WERI-Rb-1 (cell line): ENCODE results near the gene DCTD.

Experiments
- DNase-seq: peaks from one replicate; pipeline ENCODE4 v3.0.0-alpha.2; 2020
- H3K27ac ChIP-seq: fragments of 250-450 bp; sonication (Bioruptor Pico); 2 replicates; pipeline ENCODE4 v1.5.1; 2020; ENCODE audit warnings: mild to moderate bottlenecking, moderate library complexity
- H3K27me3 ChIP-seq: fragments of 250-450 bp; sonication (Bioruptor Pico); 2 replicates; pipeline ENCODE4 v1.5.1; 2021; ENCODE audit warnings: mild to moderate bottlenecking, low read depth, moderate library complexity; ENCODE audit not compliant: insufficient read depth, severe bottlenecking
- H3K36me3 ChIP-seq: fragments of 250-450 bp; sonication (Bioruptor Pico); 2 replicates; pipeline ENCODE4 v1.5.1; 2020; ENCODE audit warnings: mild to moderate bottlenecking, moderate library complexity
- H3K4me3 ChIP-seq: 2 replicates; pipeline ENCODE4 v1.5.1; 2011; ENCODE audit warnings: low read depth, mild to moderate bottlenecking, control low read depth, low read length
- H3K9me3 ChIP-seq: fragments of 250-450 bp; sonication (Bioruptor Pico); 2 replicates; pipeline ENCODE4 v1.5.1; 2021; ENCODE audit warnings: mild to moderate bottlenecking, moderate library complexity; ENCODE audit not compliant: severe bottlenecking
- TF ChIP-seq, protein P1 (sequence below): IDR thresholded peaks from 2 replicates; pipeline ENCODE4 v1.5.1; 2011; ENCODE audit warnings: low read depth, mild to moderate bottlenecking, control low read depth, inconsistent platforms, low read length

Gene DCTD

DNA sequence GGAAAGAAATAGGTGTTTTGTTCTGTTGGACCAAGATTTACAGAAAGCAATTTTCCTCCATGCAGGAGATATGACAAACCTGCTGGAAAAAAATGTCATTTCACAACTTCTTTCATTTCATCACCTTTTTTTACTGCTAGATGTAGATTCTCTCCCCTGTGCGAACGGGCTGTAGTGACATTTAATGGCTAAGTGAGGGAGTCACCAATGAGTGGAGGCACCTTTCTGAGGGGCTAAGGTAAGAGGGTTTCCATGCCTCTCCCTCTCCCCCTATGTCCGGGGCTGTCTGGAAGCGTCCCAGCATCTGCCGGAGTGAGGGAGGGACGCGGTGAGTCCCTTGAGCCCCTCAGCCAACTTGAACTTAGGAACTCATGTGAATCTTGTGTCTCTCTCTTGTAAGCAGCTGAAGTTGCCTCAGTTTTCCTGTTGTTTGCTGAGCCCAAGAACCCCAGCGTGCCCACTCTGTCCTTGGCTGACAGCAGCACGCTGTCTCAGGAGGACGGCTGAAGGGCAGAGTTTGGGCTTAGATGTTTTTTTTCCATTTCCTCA, 42.3 kb downstream of the DCTD start:
- DNase-seq = no peak
- TF ChIP-seq, protein P1, sequence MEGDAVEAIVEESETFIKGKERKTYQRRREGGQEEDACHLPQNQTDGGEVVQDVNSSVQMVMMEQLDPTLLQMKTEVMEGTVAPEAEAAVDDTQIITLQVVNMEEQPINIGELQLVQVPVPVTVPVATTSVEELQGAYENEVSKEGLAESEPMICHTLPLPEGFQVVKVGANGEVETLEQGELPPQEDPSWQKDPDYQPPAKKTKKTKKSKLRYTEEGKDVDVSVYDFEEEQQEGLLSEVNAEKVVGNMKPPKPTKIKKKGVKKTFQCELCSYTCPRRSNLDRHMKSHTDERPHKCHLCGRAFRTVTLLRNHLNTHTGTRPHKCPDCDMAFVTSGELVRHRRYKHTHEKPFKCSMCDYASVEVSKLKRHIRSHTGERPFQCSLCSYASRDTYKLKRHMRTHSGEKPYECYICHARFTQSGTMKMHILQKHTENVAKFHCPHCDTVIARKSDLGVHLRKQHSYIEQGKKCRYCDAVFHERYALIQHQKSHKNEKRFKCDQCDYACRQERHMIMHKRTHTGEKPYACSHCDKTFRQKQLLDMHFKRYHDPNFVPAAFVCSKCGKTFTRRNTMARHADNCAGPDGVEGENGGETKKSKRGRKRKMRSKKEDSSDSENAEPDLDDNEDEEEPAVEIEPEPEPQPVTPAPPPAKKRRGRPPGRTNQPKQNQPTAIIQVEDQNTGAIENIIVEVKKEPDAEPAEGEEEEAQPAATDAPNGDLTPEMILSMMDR = no peak
- Histone ChIP-seq H3K27ac (no peak overlapping the region), H3K27me3 (no peaks in the 10 kb centered on the region), H3K36me3 (no peaks in the 10 kb centered on the region), H3K9me3 (no peaks in the 10 kb centered on the region), H3K4me3 (no peak overlapping the region)

DNA sequence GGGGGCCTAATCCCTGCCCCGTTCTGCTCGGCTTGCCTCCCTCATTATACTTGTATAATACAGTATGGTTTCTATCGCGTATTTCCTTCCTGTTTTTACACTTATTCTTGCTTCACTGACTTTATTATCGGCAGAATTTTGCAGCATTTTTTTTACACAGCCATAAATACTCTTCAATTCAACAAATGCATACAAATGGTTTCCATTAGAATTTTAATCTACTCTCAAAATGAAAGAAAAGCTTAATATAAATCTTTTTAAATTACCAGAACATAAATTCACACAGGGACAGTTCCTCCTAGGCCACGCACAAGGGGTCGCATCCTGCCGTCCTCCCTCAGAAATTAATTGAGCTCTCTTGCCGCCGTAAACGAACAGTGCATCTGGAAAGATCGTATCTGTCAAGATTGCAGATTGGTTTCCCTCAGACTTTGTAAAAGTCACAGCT, 42.9 kb downstream of the DCTD start:
- TF ChIP-seq, protein P1 = no peak
- Histone ChIP-seq H3K36me3 (no peaks in the 10 kb centered on the region), H3K9me3 (no peaks in the 10 kb centered on the region), H3K4me3 (no peak overlapping the region), H3K27me3 (no peaks in the 10 kb centered on the region), H3K27ac (no peak overlapping the region)
- no peak for DNase-seq

DNA sequence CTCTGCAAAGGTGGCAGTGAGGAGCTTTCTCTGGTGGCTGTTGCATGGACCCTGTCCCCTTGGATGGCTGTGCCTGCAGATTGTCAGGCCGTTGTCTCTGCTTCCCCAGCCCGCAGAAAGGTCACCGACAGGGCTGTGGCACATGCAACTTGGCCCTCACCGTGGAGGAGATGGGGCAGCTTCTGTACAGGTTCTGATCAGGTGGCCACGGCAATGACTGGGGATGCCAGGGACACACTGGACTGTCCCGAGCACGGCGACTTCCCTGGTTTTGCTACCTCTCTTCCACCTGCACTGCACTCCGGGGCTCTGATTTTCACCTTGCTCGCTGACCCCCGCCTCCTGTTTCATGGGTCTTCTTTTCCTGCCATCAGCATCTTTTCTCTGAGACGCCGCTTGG, 43.5 kb downstream of the DCTD start:
- no peaks in the 10 kb centered on the region for H3K36me3 ChIP-seq
- no peak overlapping the region for H3K27ac ChIP-seq
- H3K27me3 ChIP-seq = no peaks in the 10 kb centered on the region
- no peaks in the 10 kb centered on the region for H3K9me3 ChIP-seq
- DNase-seq = no peak
- no peak overlapping the region for H3K4me3 ChIP-seq
- TF ChIP-seq, protein P1 = no peak

DNA sequence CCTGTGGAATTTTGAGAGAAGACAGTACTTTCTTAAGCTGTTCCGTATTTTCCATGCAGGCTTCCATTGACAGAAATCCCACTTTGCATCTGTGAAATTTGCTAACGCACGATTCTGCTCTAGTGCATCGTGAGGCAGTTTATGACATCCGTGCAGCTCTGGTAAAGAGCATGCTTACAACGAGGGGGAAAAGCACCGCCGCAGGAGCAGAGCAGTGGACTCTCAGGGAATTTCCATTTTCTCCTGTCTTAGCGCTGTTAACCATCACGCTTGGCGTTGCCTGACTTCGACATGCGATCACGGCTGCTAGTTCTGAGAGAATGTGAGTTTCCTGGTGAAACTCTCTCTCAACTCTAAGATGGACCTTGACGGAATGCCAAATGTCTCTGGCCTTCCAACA, 43.9 kb downstream of the DCTD start:
- H3K27ac ChIP-seq = no peak overlapping the region
- TF ChIP-seq, protein P1 = no peak
- DNase-seq = no peak
- no peaks in the 10 kb centered on the region for H3K27me3 ChIP-seq
- no peak overlapping the region for H3K4me3 ChIP-seq
- no peaks in the 10 kb centered on the region for H3K36me3 ChIP-seq
- no peaks in the 10 kb centered on the region for H3K9me3 ChIP-seq

DNA sequence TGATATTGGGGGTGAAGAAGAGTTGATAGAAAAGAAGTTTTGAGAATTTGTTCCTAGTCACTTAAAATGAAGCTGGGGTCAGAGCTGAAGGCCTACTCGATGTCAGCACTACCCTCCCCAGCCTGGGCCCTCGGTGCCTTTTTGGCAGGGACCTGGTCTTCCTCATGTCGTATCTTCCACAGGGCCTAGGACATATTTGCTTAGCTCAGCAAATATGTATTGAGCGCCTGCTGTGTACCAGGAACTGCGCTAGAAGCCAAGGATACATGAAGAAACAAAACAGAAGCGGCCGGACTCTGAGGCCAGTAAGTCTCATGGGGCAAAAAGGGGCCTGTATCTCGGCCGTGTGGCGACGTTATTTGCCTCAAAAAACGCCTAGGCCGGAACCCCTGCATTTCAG, 44.3 kb downstream of the DCTD start:
- no peak for DNase-seq
- Histone ChIP-seq H3K4me3 (no peak overlapping the region), H3K36me3 (no peaks in the 10 kb centered on the region), H3K27ac (no peak overlapping the region), H3K9me3 (no peaks in the 10 kb centered on the region), H3K27me3 (no peaks in the 10 kb centered on the region)
- TF ChIP-seq, protein P1 = no peak

DNA sequence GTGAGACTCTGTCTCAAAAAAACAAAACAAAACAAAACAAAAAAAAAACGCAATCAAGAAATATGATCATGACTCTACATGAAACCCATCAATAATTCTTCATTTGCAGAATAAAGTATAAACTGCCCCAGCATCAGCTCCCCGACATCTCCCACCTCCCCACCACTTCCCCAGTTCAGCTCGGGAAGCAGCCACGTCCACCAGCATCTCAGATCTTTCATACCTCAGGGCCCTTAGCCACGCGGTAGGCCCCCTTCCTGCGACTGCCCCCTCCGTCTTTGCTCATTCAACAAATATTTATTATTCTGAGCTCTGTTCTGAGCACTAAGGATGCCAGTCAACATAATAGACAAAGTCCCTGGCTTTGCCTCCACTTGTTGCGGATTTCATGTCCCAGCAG, 45.6 kb downstream of the DCTD start:
- DNase-seq = no peak
- TF ChIP-seq, protein P1 = no peak
- H3K9me3 ChIP-seq = no peaks in the 10 kb centered on the region
- no peaks in the 10 kb centered on the region for H3K27me3 ChIP-seq
- no peaks in the 10 kb centered on the region for H3K36me3 ChIP-seq
- no peak overlapping the region for H3K27ac ChIP-seq
- no peak overlapping the region for H3K4me3 ChIP-seq
